IPS-18c (cell line): Measurements from ENCODE around the gene SHKBP1.
"Not testable (repeated sequence)": the region's sequence is repeated elsewhere in the genome, so short reads cannot be mapped to it uniquely, and the experiment has no call there.

Experiments
- H3K4me3 ChIP-seq: 2 replicates; pipeline ENCODE4 v1.7.0; 2013; ENCODE audit warnings: low read depth, mild to moderate bottlenecking, low read length, moderate library complexity; ENCODE audit not compliant: insufficient read depth
- H3K9me3 ChIP-seq: one replicate; pipeline ENCODE4 v1.6.1; 2013; ENCODE audit warnings: mild to moderate bottlenecking, low read length, moderate library complexity; ENCODE audit not compliant: control insufficient read depth, insufficient read depth

The SHKBP1 gene

GRCh38 chr19:40591724-40592123 lies 15.1 kb downstream of the SHKBP1 start:
- H3K4me3 ChIP-seq, H3K9me3 ChIP-seq: not testable (repeated sequence)

DNA sequence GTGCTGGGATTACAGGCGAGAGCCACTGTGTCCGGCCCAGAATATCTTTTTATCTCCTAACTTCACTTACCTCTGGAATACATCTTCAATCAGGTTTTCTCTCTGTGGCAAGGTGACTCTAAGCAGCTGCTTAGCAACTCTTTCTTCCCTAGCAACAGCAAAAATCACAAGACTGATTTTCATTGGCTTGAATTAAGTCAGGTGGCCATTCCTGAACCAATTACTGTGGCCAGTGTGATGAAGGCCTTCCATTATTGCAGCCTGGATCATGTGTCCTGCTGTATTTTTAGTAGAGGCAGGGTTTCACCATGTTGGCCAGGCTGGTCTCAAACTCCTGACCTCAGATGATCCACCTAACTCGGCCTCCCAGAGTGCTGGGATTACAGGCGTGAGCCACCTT lies 15.5 kb downstream of the SHKBP1 start:
- H3K9me3 ChIP-seq: no peaks in the 10 kb centered on the region
- no peak overlapping the region for H3K4me3 ChIP-seq

DNA sequence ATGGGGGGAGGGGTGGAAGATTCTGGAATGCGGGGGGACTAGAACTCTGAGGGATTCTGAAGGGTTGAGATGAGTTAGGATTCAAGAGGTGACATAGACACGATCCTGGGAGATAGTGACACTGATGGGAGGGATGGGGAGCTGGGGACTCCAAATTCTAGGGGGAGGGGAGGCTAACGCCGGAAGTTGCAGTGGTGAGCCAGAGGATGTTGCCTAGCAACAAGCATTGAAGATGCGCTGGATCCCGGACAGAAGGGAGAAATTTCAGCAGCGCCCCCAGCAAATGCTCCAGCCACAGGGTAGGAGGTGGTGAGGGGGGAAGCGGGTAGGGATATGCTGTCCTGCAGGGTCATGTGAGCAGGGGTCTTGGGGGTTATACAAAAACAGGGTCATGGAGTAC lies 17.6 kb downstream of the SHKBP1 start:
- H3K9me3 ChIP-seq: no peaks in the 10 kb centered on the region
- no peak overlapping the region for H3K4me3 ChIP-seq

GRCh38 chr19:40594657-40595091 lies 18.0 kb downstream of the SHKBP1 start:
- H3K9me3 ChIP-seq: no peaks in the 10 kb centered on the region
- H3K4me3 ChIP-seq: no peak overlapping the region

GRCh38 chr19:40596608-40597328 lies 20.1 kb downstream of the SHKBP1 start:
- Histone ChIP-seq H3K4me3 (peak overlapping the region; percentile 50; the same call in 1 of the 2 replicates), H3K9me3 (peaks cover 2% of the 10 kb centered on the region)

DNA sequence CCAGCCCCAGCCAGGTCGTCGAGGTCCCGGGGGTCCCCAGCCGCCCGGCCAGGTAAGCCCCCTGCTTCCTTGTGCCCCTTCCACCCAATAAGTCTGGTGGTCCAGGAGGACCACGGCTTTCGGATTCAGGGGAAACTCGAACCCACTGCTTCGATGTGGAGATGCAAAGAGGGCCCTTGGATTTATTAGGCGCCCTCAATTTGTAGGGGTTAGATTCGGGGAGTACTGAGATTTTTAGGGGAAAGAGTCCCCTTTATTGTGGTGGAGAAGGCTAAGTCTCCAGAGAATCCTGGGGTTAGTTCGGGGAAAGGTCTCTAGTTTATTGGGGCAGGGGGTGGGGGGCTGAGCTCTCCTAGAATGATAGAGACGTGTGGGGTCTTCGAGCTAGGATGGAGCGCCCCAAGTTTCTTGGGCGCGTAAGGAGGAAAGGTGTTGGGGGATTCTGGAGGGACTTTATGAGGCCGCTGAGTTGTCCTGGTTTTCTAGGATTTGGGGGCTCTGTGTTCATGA lies 20.7 kb downstream of the SHKBP1 start:
- Histone ChIP-seq H3K4me3 (peak overlapping the region; percentile 50), H3K9me3 (peaks cover 2% of the 10 kb centered on the region)

- Histone ChIP-seq H3K4me3 (peak overlapping the region; percentile 50), H3K9me3 (peaks cover 2% of the 10 kb centered on the region)
Observed at GRCh38 chr19:40598121-40598917, 21.6 kb downstream of the SHKBP1 start.

- H3K9me3 ChIP-seq: peaks cover 2% of the 10 kb centered on the region
- no peak overlapping the region for H3K4me3 ChIP-seq
Observed at GRCh38 chr19:40598918-40599307, 22.2 kb downstream of the SHKBP1 start.

- H3K4me3 ChIP-seq: peak overlapping the region; percentile 20; the same call in 1 of the 2 replicates
- peaks cover 2% of the 10 kb centered on the region for H3K9me3 ChIP-seq
Observed at GRCh38 chr19:40599331-40599901, 22.7 kb downstream of the SHKBP1 start.

DNA sequence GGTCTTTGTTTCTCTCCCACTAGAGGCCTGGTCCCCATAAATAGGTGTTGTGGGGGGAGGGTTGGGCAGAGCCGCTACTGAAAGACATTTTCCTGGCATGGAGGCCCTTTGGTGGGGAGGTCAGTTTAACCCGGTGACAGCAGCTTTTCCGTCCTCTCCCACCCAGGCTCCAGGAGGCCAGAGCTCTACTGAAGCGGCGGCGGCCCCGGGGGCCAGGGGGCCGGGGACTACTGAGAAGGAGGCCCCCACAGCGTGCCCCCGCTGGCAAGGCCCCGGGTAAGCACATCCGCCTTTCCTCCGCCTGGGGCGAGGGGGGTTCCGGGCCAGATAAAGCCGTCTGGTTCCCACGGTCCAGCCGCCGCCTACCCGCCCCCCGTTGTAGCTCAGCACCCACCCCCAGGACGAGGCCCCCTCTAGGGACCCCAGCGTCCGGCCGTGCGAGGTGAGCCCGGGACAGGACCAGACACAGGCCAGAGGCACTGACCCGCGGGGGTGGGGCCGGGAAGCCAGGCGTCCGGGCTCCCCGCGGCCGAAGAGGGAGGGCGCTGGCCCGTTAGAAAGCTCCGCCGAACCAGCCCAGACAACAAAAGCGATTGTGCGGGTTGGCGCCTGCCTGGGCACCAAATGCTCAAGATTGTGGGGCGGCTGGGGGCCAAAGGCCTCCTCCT lies 23.4 kb downstream of the SHKBP1 start:
- peaks cover 2% of the 10 kb centered on the region for H3K9me3 ChIP-seq
- H3K4me3 ChIP-seq: peak overlapping the region; percentile 20; the same call in 1 of the 2 replicates

- Histone ChIP-seq H3K9me3 (peaks cover 2% of the 10 kb centered on the region), H3K4me3 (no peak overlapping the region)
Observed at GRCh38 chr19:40600570-40601133, 24.0 kb downstream of the SHKBP1 start.

- Histone ChIP-seq H3K9me3 (peaks cover 2% of the 10 kb centered on the region), H3K4me3 (peak within 1 kb of the TSS; percentile 45)
Observed at GRCh38 chr19:40601134-40601974, 24.7 kb downstream of the SHKBP1 start, which contains the start of gene LTBP4. Gene LTBP4 (plus strand): TSS chr19:40601369. CDS start chr19:40601388, 19 bp downstream.

- Histone ChIP-seq H3K9me3 (peaks cover 2% of the 10 kb centered on the region), H3K4me3 (peak overlapping the region; percentile 46; the same call in 1 of the 2 replicates)
Observed at GRCh38 chr19:40603071-40603388, 26.4 kb downstream of the SHKBP1 start.

- Histone ChIP-seq H3K9me3 (peaks cover 2% of the 10 kb centered on the region), H3K4me3 (peak overlapping the region; percentile 46; the same call in 1 of the 2 replicates)
Observed at GRCh38 chr19:40603389-40604170, 26.9 kb downstream of the SHKBP1 start.

DNA sequence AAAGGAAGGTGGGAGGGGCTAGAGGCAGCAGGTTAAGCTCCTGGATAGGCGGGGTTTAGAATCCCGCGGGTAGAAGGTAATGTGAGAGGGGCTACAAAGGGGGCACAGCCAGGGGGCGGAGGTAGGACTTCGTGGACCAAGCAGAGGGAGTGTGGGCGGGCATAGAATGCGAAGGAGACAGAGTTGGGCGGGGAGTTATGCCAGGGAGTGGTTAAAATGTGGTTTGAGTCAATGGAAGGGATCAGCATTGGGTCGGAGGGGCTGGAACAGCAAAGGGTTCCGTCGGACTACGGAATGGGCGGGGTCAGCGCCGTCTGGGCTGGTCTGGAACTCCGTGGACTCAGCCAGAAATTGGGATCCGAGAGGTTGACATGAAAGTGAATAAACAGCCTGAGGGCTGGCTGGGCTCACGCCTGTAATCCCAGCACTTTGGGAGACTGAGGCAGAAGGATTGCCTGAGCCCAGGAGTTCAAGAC lies 27.5 kb downstream of the SHKBP1 start:
- Histone ChIP-seq H3K4me3 (no peak overlapping the region), H3K9me3 (peaks cover 2% of the 10 kb centered on the region)
